Measurements from ENCODE around the gene GSC2. TPM values are rescaled to one million over a fixed set of nuclear protein-coding genes. Genes with fewer than 3 reads are reported as not detected.

Gene GSC2
- total and polyA plus RNA-seq, 2 of the 4 experiments (the other 2 are of a cell fraction) = not detected

GRCh38 chr22:19149047-19149883 is 827 bp downstream of the GSC2 start (continued):
- TF ChIP-seq, protein P1, sequence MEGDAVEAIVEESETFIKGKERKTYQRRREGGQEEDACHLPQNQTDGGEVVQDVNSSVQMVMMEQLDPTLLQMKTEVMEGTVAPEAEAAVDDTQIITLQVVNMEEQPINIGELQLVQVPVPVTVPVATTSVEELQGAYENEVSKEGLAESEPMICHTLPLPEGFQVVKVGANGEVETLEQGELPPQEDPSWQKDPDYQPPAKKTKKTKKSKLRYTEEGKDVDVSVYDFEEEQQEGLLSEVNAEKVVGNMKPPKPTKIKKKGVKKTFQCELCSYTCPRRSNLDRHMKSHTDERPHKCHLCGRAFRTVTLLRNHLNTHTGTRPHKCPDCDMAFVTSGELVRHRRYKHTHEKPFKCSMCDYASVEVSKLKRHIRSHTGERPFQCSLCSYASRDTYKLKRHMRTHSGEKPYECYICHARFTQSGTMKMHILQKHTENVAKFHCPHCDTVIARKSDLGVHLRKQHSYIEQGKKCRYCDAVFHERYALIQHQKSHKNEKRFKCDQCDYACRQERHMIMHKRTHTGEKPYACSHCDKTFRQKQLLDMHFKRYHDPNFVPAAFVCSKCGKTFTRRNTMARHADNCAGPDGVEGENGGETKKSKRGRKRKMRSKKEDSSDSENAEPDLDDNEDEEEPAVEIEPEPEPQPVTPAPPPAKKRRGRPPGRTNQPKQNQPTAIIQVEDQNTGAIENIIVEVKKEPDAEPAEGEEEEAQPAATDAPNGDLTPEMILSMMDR (conservative IDR thresholded peaks at IDR 0.05; ENCODE audit: low read depth, low read length) = no peak
- TF ChIP-seq NFE2L2 (IDR thresholded peaks at IDR 0.05; ENCODE audit: low read depth, low read length) (no peak), FOS (IDR thresholded peaks at IDR 0.05; ENCODE audit: low read depth, low read length) (no peak), ELK1 (IDR thresholded peaks at IDR 0.05; ENCODE audit: borderline replicate concordance, low read depth, low read length) (no peak)

Measured in IMR-90 (cell line).